DMS 273 (cell line): ENCODE results near the gene TRAF7.

Experiments used
- DNase-seq: peaks from one replicate; lab custom pipeline; 2025; ENCODE audit not compliant: unreplicated experiment; lab: John Stamatoyannopoulos, UW

The TRAF7 gene

DNA sequence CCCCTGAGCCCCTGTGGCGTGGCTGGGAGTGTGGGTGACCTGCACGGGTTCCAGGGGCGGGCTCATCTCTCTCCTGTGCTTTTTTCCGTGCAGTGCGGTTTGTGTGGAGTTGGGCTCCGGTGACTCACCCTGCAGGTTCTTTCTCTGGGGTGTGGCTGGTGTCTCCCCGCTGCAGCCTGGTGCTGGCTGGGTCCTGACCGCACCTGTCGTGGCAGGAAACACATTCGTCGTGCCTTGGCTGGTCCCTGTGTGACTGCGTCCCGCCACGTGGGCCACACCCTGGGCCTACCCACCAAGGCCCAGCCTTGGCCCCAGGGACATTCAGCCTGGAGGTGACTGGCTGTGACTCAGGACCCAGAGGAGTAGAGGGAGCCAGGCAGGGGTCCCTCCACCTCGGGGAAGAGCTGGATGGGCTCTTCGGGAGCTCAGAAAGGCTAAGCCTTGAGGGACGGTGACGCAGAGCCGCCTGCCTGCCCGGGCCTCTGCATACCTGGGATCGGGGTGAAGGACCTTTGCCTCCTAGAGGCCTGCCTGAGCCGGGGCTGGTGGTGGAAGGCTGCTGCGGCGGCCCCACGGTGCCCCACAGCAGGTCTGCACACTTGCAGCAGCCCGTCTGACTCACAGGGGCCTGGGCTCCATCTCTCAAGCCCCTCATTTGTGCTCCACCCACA, 7.8 kb downstream of the TRAF7 start:
- DNase-seq: no peak

DNA sequence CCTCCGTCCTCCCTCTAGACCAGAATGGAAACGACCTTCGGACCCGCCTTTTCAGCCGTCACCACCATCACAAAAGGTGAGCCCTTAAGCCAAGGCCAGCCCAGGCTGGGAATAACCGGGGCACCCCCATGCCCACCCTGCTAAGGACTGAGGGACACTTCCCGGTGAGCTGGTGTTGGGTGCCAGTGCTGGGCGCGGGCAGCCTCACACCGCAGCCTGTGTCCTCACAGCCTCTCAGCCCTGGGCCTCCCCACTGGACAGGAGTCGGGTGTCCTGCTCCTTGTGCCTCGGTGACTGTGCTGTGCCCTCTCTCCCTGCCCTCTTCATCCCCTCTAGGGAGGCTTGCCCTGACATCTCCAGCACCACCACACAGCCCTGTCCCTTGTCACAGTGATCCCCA, 10.3 kb downstream of the TRAF7 start:
- no peak for DNase-seq

DNA sequence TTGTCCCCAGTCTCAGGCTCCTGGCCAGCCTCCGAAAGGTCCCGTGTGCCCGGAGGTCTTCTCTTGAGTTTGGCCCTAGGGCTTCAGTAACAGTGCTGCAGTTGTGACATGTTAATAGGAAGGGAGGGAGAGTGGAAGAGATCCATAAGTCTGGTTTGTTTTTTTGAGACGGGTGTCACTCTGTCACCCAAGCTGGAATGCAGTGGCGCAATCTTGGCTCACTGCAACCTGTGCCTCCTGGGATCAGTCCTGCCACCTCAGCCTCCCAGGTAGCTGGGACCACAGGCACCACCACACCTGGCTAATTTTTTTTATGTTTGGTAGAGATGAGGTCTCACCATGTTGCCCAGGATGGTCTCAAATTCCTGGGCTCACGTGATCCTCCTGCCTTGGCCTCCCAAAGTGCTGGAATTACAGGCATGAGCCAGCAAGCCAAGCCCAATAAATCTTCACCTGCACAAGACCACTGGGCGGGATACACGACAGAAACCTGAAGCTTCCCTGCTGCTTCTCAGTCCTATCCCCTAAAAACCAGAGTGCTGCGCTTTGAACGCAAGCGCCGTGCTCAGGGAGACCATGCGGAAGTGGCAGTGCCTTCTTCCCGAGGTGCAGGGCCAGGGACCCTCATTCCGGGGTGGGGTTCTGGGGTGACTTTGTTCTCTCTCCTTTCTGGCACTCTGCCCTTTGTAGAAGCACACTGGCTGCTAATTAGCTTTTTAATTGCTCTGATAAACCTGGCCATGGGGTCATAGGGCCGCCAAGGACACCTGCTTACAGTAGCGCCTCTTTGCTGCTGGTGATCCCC, 10.9 kb downstream of the TRAF7 start:
- no peak for DNase-seq

DNA sequence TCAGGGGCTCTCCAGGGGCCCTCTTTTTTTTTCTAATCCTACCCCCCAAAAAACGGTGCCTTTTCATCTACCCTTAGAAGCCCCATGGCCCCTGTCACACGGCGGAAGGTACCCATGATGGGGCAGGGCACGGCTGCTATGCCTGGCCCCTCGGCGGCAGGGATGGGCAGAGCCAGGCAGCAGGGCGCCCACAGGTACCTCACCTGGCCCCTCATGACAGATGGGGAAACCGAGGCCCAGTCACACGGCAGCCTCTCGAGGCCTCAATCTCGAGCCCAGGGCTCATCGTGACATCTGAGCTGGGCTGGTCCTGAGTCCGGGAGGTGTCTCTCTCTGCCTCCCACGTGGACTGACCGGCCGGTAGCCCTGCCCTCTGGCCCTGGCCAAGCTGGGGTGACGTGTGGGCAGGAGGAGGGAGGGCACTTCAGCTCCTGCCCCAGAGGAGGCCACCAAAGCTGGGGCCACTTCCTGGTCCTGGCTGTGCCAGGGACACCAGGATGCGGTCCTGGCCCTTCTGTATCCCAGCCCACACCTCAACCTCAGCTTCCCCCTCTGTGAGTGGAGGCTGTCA, 11.6 kb downstream of the TRAF7 start:
- no peak for DNase-seq

DNA sequence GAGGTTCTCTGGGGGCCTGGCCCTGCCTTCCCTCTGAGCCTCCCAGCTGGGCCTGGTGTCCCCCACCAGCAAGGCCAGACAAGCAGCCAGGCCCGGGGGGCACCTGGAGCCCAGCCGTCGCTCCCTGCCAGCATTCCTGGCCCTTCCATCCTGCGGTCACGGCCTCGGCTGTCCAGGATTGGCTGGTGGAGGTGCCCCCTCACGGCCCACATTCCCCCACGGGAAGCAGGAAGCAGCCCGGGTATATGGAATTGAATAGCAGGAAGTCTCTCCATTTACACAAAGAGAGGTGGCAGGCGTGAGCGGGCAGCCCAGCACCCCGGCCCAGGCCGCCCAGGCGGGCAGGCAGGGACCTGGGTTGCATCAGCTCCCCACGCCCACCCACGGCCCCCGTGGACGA, 14.5 kb downstream of the TRAF7 start:
- no peak for DNase-seq

DNA sequence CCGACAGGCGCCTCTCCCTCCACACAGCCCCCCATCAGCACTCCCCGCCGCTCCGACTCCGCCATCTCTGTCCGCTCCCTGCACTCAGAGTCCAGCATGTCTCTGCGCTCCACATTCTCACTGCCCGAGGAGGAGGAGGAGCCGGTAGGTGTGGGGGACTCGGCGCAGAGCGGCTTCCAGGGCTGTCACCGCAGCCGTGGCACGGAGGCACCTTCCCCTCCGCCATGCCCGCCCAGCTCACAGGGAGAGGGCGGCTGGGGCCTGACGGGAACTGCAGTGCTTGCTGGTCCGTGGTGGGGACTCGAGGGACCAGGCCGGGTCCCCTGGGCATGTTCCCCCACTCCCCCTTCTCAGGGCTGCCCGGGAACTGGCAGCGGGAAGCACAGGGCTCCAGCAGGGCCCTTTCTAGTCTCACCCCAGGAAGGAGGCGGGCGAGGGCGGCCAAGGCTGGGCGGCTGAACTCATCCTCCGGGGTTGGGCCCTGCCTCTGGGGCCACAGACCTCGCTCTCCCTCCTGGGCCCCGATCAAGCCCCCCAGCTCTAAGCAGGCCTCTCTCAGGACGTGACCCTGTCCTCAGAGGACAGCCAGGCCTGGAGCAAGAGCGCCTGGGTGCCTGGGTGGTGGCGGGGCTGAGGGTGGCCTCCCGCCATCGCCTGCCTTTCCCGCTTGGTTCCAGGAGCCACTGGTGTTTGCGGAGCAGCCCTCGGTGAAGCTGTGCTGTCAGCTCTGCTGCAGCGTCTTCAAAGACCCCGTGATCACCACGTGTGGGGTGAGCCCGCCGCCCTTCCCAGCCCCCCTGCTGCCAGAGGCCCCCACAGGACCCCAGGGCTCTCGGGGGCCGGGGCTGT, 15.2 kb downstream of the TRAF7 start:
- no peak for DNase-seq

DNA sequence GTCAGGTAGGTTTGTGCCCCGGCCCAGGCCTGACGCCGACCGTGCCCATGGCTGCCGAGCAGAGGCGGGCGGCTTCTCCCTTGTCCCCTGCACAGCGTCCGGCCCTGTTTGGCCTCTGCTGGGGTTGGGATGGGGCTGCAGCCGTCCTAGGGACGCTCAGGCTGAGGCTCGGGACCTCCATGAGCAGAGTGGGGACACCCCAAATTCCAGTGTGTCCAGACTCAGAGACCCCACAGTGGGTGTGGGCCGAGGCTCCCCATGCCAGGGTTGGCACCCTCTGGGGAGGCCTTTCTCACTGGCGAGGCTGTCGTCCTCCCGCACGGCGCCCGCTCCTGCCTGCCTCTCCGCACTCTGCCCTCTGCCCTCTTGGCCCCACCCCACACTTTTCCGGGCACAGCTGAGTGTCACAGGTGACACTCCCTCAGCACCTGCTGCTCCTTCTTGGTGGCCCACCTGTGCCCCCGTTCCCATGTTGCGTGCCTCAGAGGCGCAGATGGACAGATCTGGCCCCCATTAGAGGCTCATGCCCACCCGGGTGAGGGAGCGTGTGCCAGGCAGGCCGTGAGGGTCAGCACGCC, 16.1 kb downstream of the TRAF7 start:
- DNase-seq: no peak

DNA sequence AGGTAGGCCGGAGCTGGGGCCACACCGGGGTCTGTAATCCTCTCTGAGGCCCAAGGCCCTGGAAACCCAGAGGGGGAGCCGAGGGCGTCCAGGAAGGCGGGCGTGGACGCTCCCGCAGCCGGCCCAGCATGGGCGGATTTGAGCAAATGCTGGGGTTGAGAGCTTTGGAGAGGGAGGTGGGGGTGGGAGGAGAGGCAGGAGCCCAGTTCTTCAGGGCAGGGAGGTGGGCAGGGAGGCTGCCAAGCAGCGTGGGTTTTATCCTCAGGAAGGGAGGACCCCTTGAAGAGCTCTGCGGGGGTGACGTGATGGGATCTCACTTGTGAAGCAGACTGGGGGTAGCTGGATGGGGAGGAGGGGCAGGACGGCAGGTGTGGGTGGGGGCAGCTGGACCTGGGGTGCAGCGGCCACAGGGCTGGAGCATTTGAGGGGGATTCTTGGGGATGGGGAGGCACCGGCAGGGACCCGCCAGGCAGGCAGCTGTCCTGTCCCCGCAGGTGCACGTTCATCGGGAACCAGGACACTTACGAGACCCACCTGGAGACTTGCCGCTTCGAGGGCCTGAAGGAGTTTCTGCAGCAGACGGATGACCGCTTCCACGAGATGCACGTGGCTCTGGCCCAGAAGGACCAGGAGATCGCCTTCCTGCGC, 17.2 kb downstream of the TRAF7 start:
- no peak for DNase-seq

DNA sequence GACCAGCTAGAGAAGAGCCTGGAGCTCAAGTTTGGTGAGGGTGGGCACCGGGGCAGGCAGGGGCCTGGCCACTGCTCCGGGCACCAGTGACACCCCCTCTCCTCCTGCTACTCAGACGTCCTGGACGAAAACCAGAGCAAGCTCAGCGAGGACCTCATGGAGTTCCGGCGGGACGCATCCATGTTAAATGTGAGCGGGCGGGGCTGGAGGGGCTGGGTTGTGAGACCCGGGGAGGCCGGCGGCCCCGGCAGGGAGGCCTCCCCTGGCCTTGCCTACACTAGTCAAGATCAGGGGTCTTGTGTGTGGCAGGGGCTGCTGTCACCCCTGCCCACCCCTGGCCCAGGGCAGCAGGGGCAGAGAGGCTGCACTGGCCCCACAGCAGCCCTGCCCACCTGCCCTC, 17.8 kb downstream of the TRAF7 start:
- DNase-seq: no peak

DNA sequence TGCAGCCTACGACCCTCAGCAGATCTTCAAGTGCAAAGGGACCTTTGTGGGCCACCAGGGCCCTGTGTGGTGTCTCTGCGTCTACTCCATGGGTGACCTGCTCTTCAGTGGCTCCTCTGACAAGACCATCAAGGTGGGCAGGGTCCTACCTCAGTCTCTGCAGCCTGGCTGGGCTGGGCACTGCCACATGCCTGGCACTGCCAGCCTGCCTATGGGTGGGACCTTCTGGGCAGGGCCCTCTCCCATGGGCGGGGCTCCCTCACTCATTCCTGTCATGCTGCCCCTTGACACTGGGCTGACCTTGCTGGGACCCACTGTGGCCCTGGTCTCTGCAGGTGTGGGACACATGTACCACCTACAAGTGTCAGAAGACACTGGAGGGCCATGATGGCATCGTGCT, 18.3 kb downstream of the TRAF7 start:
- no peak for DNase-seq

DNA sequence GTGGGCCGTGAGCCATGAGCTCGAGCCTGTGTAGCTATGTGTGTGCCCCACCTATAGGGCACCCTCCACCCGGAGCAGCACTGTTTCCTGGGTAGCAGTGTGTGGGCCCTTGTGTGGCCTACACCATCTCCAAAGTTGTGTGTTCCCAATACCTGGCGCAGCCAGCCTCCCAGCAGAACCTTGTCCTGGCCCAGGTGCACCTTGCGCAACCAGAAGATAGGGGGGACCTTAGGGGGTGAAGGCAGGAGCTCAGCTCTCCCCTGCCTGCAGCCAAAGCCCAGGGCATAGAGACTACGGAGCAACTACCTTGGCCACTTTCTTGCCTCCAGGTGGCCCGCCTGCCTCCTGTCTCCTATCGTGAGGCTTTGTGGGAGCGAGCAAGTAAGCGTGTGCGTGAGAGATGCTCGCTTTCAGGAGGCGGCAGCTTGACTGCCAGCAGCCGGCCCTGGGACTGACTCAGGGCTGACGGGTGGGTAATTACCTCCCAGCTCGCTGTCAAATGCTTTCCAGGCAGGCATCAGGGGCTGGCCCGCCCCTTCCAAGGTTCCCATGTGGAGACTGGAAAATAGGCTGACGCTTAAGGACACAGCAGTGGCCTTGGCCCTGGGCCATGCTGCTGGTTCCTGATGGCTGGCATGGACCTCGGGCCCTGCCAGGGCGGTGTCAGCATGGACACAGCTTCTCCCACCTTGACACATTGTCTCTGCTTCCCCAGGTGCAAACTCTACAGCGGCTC, 19.0 kb downstream of the TRAF7 start:
- peak; percentile 38 for DNase-seq

DNA sequence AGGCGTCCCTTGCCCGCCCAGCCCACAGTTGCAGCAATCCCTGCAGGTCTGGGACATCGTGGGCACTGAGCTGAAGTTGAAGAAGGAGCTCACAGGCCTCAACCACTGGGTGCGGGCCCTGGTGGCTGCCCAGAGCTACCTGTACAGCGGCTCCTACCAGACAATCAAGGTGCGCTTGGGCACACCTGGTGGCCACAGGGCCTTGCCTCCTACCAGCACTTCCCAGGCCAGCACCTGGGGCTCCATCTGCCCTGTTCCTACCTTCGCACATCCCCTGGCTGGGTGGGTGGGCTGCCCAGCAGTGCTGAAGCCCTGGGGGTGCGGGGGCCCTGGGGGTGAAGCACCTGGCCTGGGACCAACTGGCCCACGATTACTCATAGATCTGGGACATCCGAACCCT, 19.9 kb downstream of the TRAF7 start:
- no peak for DNase-seq

DNA sequence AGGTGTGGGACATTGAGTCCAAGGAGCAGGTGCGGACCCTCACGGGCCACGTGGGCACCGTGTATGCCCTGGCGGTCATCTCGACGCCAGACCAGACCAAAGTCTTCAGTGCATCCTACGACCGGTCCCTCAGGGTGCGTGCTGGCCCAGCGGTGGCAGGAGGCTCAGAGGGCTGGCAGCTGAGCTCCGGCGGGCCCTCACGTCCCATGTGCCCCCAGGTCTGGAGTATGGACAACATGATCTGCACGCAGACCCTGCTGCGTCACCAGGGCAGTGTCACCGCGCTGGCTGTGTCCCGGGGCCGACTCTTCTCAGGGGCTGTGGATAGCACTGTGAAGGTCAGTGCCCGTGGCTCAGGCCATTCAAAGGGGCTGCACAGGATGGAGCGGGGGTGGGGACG, 20.5 kb downstream of the TRAF7 start:
- DNase-seq: no peak

DNA sequence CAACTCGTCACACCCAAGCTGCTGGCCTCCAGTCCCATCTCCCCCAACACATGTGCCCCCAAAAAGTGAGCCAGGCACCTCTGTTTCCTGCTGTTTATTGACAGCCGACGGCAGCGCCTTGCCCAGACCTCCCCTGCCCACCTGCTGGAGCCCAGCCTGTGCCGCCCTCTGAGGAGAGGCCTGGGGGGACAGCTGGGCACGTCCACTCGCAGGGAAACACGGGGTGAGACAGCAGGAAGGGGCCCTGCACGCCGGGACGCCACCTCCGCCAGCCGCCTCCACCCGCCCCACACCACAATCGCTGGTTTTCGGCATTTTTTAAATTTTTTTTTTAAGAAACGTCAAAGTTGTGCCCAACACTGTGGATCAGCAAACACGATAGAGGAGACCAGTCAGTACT, 21.5 kb downstream of the TRAF7 start:
- DNase-seq: no peak

DNA sequence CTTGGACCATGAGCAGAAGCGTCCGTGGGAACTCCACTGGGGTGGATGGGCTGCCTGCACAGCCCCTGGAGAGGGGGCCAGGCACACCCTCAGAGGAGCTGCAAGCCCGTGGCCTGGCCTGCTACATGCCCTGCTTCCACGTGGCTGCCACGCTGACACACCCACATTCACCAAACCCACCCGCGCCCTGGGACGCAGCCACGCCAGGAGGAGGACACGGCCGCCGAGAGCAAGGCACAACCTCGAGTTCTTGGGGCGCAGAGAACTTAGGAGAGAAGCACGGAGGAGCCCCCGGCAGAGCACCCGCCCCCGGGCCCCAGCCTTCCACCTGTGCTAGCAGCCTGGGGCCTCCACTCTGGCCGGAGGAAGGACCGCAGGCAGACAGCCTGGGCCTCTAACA, 22.0 kb downstream of the TRAF7 start:
- no peak for DNase-seq

DNA sequence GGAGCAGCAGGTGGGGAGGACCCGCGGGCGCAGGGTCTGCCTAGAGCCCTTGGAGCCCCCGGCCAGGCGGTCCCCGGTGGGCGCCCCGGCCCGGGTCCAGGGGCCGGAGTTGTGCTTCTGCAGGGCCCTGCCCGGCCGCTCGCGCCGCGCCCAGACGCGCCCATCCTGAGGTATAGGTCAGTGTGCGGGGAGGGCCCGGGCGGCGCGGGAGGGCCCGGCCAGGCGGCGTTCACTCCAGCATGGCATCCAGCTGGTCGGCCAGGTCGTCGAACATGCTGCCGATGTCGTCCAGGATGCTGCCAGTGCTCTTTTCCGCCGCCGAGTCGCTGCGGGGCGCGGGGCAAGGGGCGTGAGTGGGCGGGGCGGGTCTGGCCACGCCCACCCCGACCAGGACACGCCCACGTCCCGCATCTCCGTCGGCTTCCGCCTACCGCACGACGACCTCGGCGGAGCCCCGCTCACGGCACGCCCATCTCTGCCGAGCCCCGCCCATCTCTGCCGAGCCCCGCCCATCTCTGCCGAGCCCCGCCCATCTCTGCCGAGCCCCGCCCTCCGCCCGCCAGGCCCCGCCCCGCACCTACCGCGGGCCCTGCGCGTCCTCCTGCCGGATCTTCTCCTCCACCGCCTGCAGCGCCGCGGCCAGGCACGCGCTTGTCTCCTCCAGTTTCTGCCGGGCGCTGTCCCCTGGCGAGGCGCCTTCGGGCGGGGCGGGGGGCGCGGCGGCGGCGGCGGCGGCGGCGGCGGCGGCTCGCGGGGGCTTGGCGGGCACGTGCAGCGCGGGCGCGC, 22.9 kb downstream of the TRAF7 start:
- no peak for DNase-seq

DNA sequence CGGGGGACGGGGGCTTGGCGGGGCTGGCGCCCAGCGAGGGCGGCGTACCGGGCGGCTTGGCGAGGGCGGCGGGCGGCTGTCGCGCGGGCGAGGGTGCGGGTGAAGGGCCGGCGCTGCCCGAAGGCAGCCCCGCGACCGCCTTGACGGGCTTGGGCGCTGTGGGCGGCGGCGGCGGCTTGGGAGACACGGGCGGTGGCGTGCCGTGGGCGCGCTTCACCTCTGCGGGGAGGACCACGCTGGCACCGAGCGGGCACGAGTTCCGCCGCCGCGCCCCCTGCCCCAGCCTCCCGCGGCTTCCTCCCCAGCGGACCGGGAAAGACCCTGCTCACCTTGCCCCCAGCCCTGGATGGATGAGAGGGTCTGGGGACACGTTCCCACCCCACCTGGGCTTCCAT, 23.5 kb downstream of the TRAF7 start:
- DNase-seq: no peak

DNA sequence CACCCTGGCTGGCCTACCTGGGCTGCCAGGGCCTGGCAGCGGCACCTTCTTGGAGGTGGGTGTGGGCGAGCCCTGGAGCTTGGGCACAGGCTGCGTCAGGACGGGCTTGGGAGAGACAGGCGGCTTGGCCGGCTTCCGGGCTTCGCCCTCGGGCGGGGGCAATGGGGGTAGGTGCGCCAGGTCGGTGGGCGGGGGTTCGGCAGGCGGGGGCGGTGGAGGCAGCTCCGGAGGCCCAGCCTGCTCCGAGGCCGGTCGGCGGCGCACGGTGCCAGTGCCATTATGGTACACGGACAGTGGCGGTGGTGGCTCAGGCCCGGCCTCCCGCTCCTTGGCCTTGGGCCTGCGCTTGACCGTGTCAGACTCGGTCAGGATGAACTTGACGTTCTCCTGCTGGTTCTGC, 24.0 kb downstream of the TRAF7 start:
- no peak for DNase-seq

DNA sequence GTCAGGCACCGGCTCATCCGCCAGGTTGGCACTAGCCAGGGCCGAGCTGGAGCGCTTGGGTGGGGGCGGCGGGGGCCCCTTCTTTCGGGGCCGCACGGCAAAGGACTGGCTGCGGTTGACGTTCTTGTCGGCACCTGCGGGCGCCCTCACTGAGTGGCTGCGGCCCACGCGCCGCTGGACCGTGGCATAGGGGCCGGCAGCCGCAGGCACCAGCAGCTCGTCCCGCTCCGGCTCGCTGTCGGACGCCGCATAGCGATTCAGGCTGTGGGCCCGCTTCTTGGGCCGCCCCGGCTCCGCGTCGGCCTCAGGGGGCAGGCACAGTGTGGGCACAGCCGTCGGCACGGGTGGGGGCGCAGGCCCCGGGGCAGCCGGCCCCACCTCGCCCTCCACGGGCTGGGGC, 24.9 kb downstream of the TRAF7 start:
- no peak for DNase-seq
